K562 (cell line): ENCODE results near the gene GRIA4. TPM values are rescaled to one million over a fixed set of nuclear protein-coding genes. Genes with fewer than 3 reads are reported as not detected.

Experiments used
- ATAC-seq: fragments of 200-7000 bp; cut with Tn5 transposase; 3 replicates; pipeline ENCODE4 v1.9.1; 2020; ENCODE audit warnings: moderate library complexity
- BruUV-seq: library from RNA; stranded (reverse); fragments of 400-500 nt; replicated peaks from 2 replicates; lab custom pipeline; 2021; lab: Mats Ljungman, UMichigan
- CTCF ChIA-PET: fragments of 300-600 bp; formaldehyde crosslinking; extraction: SDS; loops from one replicate; lab custom pipeline; 2021; ENCODE audit warnings: low intra/inter-chr PET ratio; lab: Yijun Ruan, JAX
- POLR2A ChIA-PET: fragments of 300-600, 350-650 bp; sonication (Branson Sonifier 250); formaldehyde crosslinking; extraction: SDS; loops from one replicate; lab custom pipeline; 2021; ENCODE audit warnings: antibody characterized with exemption, inconsistent platforms; lab: Yijun Ruan, JAX
- DNase-seq, 4 experiments: peaks; one replicate each; pipeline versions ENCODE4 v3.0.0 to v3.0.0-alpha.2; 2011 to 2018; ENCODE audit warnings: low spot score in 3 of 4, mixed read lengths in 3 of 4; ENCODE audit errors: extremely low read depth in 1 of 4
- FAIRE-seq: peaks from 2 replicates; lab custom pipeline; 2011; peaks lifted over from hg19 to GRCh38; lab: Jason Lieb, UNC
- H2AFZ ChIP-seq: 2 replicates; pipeline ENCODE4 v1.6.0; 2011; ENCODE audit warnings: low read depth, low read length, control low read depth, inconsistent platforms
- H3K27ac ChIP-seq: fragments of 200-600 bp; 3 replicates; pipeline ENCODE4 v1.8.0; 2011; ENCODE audit warnings: low read depth, mild to moderate bottlenecking, control low read depth, inconsistent platforms, low read length, moderate library complexity, mixed read lengths; ENCODE audit errors: extremely low read depth
- H3K27me3 ChIP-seq, 2 experiments: fragments of 300-600 bp in 1 of 2; 2 replicates in 1 of 2; 3 replicates in 1 of 2; pipeline versions ENCODE4 v1.6.0 to v1.8.0; 2011; ENCODE audit warnings: inconsistent platforms in 2 of 2, low read length in 2 of 2, mild to moderate bottlenecking in 1 of 2, mixed read lengths in 1 of 2, moderate library complexity in 1 of 2; ENCODE audit not compliant: control insufficient read depth in 2 of 2, insufficient read depth in 2 of 2
- H3K36me3 ChIP-seq: fragments of 300-600 bp; 3 replicates; pipeline ENCODE4 v1.8.0; 2011; ENCODE audit warnings: mild to moderate bottlenecking, low read length, inconsistent platforms; ENCODE audit not compliant: control insufficient read depth, insufficient read depth
- H3K4me1 ChIP-seq, 2 experiments: fragments of 200-600 bp in 1 of 2; replicated peaks in 1 of 2; 2 replicates in 1 of 2; 3 replicates in 1 of 2; pipeline versions ENCODE4 v1.5.1 to v1.8.0; 2011; ENCODE audit warnings: inconsistent platforms in 2 of 2, low read length in 2 of 2, mild to moderate bottlenecking in 1 of 2, mixed read lengths in 1 of 2, moderate library complexity in 1 of 2; ENCODE audit not compliant: control insufficient read depth in 2 of 2, insufficient read depth in 2 of 2
- H3K4me2 ChIP-seq: 2 replicates; pipeline ENCODE4 v1.6.1; 2011; ENCODE audit warnings: low read length, control low read depth, inconsistent platforms, mixed read lengths; ENCODE audit not compliant: insufficient read depth
- H3K4me3 ChIP-seq: fragments of 200-600 bp; sonication (generic), shearing (Covaris generic); 2 replicates; pipeline ENCODE4 v1.5.1; 2016; ENCODE audit warnings: control low read depth, inconsistent platforms
- H3K79me2 ChIP-seq: fragments of 200-600 bp; 3 replicates; pipeline ENCODE4 v1.8.0; 2011; ENCODE audit warnings: low read length, inconsistent platforms; ENCODE audit not compliant: control insufficient read depth, insufficient read depth
- H3K9ac ChIP-seq, 2 experiments: 2 replicates each; pipeline versions ENCODE4 v1.6.0 to v1.6.1; 2011; ENCODE audit warnings: low read depth in 2 of 2, low read length in 2 of 2, control low read depth in 1 of 2, inconsistent platforms in 1 of 2, mild to moderate bottlenecking in 1 of 2, mixed read lengths in 1 of 2; ENCODE audit not compliant: insufficient read depth in 1 of 2
- H3K9me1 ChIP-seq: one replicate; pipeline ENCODE4 v1.6.0; 2011; ENCODE audit warnings: inconsistent platforms, mild to moderate bottlenecking, low read length, moderate library complexity; ENCODE audit not compliant: control insufficient read depth, insufficient read depth
- H3K9me3 ChIP-seq: replicated peaks from 2 replicates; pipeline ENCODE4 v1.5.1; 2011; ENCODE audit warnings: low read depth, low read length, inconsistent platforms; ENCODE audit not compliant: control insufficient read depth, insufficient read depth
- H4K20me1 ChIP-seq: replicated peaks from 2 replicates; pipeline ENCODE4 v1.6.1; 2011; ENCODE audit warnings: low read length, inconsistent platforms, mixed read lengths; ENCODE audit not compliant: control insufficient read depth, insufficient read depth
- CCNT2 ChIP-seq: IDR thresholded peaks from 2 replicates; pipeline ENCODE4 v1.6.1; 2011; ENCODE audit warnings: borderline replicate concordance, low read depth, mild to moderate bottlenecking, moderate library complexity, mixed read lengths, low read length; ENCODE audit not compliant: insufficient read length; ENCODE audit errors: extremely low read depth
- CTBP1 ChIP-seq: fragments of 450-650 bp; IDR thresholded peaks from 2 replicates; pipeline ENCODE4 v1.6.1; 2016; ENCODE audit warnings: borderline replicate concordance
- PHTF2 ChIP-seq: fragments of 250-450 bp; sonication (Bioruptor Pico); IDR thresholded peaks from 2 replicates; pipeline ENCODE4 v1.5.0; 2021; ENCODE audit warnings: mild to moderate bottlenecking
- RAD21 ChIP-seq, 2 experiments: fragments of 250-450 bp in 1 of 2; fragments of 450-650 bp in 1 of 2; sonication (Bioruptor Pico) in 1 of 2; formaldehyde crosslinking in 1 of 2; IDR thresholded peaks in 1 of 2; conservative IDR thresholded peaks in 1 of 2; 2 replicates each; pipeline versions ENCODE4 v1.4.0 to v1.8.0; 2020 to 2022; ENCODE audit warnings: mild to moderate bottlenecking in 2 of 2, moderate library complexity in 1 of 2
- ZNF766 ChIP-seq: fragments of 200-800 bp; sonication (Bioruptor generic); conservative IDR thresholded peaks from 2 replicates; pipeline ENCODE4 v1.6.1; 2016; ENCODE audit warnings: missing genetic modification characterization, missing compliant biosample characterization
- WGBS: fragments of 100-300 bp; shearing (Covaris generic); methylation state at CpG from one replicate; pipeline ENCODE4 v1.1.6; 2016; ENCODE audit warnings: low coverage, mixed read lengths; ENCODE audit not compliant: insufficient coverage; ENCODE audit errors: missing lambda C conversion rate; 5-methylcytosine and 5-hydroxymethylcytosine counted together
- in situ Hi-C: fragments of 300-500 bp; cut with MboI; formaldehyde crosslinking; loops from 4 replicates; pipeline ENCODE4 v1.15.0; 2018; ENCODE audit warnings: inconsistent platforms, mixed read lengths
- intact Hi-C: fragments of 100-400 bp; cut with micrococcal nuclease; formaldehyde crosslinking; loops from 2 replicates; pipeline ENCODE4 v1.14.2; 2022
- polyA plus RNA-seq, 8 experiments: library from polyadenylated mRNA; depleted of rRNA in 4 of 8; stranded (reverse) in 5 of 8; unstranded in 3 of 8; fragments of >200 nt; fragmentation: Nextera tagmentation in 2 of 8; fragmentation: Illumina TruSeq in 1 of 8; extraction: Ambion mirVana in 2 of 8; extraction: Trizol in 1 of 8; gene quantifications; 2 replicates each; pipeline versions ENCODE4 v1.2.1 to v1.2.3, GENCODE V29; 2011 to 2014; ENCODE audit warnings: inconsistent platforms in 1 of 8, missing spikeins in 1 of 8
- total RNA-seq, 7 experiments: library from RNA; depleted of rRNA in 6 of 7; stranded (reverse); fragments of >200 nt in 6 of 7; fragmentation: Illumina TruSeq in 2 of 7; extraction: Trizol in 2 of 7; gene quantifications; 2 replicates each; pipeline versions ENCODE4 v1.2.1 to v1.2.3, GENCODE V29; 2011 to 2021; ENCODE audit warnings: low replicate concordance in 1 of 7
- TF ChIP-seq, protein P1 (sequence below): sonication (generic); formaldehyde crosslinking; IDR thresholded peaks from 2 replicates; pipeline ENCODE4 v1.8.0; 2023; ENCODE audit warnings: mild to moderate bottlenecking, missing genetic modification reagents
- TF ChIP-seq, protein P2 (sequence below), 3 experiments: fragments of 200-800 bp in 1 of 3; fragments of 250-450 bp in 1 of 3; fragments of 450-650 bp in 1 of 3; sonication (Bioruptor Pico) in 1 of 3; sonication (Bioruptor generic) in 1 of 3; formaldehyde crosslinking in 1 of 3; IDR thresholded peaks; 2 replicates each; pipeline versions ENCODE4 v1.6.1 to v1.8.0; 2016 to 2022; ENCODE audit warnings: mild to moderate bottlenecking in 2 of 3, missing genetic modification characterization in 2 of 3, missing compliant biosample characterization in 1 of 3, moderate library complexity in 1 of 3

GRIA4 gene
- total and polyA plus RNA-seq, 9 of the 15 experiments (the other 6 are each of a cell fraction or from before 2014, with no cell fraction given), result not detected

DNA sequence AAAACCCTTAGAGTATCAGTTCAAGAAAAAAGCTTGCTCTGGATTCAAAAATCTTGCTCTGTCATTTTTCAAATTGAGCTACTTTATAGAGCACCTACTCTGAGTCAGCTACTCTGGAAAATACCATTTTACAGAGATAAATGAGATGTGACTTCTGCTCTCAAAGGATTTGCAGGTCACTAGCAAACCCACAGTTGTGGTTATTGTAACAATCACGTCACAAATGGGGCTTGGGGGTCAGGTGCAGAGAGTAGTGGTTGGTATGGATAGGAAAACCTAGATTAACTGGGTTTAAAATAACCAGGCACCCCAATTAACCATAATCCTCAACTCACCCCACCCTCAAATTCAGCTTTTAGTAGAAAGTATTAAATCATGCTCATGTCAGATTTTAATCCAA is 359.9 kb downstream of the GRIA4 start:
- H3K36me3 ChIP-seq, result no peaks in the 10 kb centered on the region
- no peaks in the 10 kb centered on the region for H4K20me1 ChIP-seq
- intact Hi-C loops, result no loop called here
- no peaks in the 10 kb centered on the region for H3K9me3 ChIP-seq
- TF ChIP-seq CTBP1, result no peak
- no peak for TF ChIP-seq RAD21 (CRISPR knock-in tag; conservative IDR thresholded peaks at IDR 0.05 in 1 of 2, IDR thresholded peaks at IDR 0.05 in 1 of 2)
- TF ChIP-seq ZNF766, result no peak
- no peak for TF ChIP-seq PHTF2 (CRISPR knock-in tag)
- TF ChIP-seq, protein P1, sequence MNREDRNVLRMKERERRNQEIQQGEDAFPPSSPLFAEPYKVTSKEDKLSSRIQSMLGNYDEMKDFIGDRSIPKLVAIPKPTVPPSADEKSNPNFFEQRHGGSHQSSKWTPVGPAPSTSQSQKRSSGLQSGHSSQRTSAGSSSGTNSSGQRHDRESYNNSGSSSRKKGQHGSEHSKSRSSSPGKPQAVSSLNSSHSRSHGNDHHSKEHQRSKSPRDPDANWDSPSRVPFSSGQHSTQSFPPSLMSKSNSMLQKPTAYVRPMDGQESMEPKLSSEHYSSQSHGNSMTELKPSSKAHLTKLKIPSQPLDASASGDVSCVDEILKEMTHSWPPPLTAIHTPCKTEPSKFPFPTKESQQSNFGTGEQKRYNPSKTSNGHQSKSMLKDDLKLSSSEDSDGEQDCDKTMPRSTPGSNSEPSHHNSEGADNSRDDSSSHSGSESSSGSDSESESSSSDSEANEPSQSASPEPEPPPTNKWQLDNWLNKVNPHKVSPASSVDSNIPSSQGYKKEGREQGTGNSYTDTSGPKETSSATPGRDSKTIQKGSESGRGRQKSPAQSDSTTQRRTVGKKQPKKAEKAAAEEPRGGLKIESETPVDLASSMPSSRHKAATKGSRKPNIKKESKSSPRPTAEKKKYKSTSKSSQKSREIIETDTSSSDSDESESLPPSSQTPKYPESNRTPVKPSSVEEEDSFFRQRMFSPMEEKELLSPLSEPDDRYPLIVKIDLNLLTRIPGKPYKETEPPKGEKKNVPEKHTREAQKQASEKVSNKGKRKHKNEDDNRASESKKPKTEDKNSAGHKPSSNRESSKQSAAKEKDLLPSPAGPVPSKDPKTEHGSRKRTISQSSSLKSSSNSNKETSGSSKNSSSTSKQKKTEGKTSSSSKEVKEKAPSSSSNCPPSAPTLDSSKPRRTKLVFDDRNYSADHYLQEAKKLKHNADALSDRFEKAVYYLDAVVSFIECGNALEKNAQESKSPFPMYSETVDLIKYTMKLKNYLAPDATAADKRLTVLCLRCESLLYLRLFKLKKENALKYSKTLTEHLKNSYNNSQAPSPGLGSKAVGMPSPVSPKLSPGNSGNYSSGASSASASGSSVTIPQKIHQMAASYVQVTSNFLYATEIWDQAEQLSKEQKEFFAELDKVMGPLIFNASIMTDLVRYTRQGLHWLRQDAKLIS, result no peak
- TF ChIP-seq CCNT2, result no peak
- TF ChIP-seq, protein P2, sequence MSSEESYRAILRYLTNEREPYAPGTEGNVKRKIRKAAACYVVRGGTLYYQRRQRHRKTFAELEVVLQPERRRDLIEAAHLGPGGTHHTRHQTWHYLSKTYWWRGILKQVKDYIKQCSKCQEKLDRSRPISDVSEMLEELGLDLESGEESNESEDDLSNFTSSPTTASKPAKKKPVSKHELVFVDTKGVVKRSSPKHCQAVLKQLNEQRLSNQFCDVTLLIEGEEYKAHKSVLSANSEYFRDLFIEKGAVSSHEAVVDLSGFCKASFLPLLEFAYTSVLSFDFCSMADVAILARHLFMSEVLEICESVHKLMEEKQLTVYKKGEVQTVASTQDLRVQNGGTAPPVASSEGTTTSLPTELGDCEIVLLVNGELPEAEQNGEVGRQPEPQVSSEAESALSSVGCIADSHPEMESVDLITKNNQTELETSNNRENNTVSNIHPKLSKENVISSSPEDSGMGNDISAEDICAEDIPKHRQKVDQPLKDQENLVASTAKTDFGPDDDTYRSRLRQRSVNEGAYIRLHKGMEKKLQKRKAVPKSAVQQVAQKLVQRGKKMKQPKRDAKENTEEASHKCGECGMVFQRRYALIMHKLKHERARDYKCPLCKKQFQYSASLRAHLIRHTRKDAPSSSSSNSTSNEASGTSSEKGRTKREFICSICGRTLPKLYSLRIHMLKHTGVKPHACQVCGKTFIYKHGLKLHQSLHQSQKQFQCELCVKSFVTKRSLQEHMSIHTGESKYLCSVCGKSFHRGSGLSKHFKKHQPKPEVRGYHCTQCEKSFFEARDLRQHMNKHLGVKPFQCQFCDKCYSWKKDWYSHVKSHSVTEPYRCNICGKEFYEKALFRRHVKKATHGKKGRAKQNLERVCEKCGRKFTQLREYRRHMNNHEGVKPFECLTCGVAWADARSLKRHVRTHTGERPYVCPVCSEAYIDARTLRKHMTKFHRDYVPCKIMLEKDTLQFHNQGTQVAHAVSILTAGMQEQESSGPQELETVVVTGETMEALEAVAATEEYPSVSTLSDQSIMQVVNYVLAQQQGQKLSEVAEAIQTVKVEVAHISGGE (CRISPR knock-in tag; IDR thresholded peaks at IDR 0.05), result no peak
- no peaks in the 10 kb centered on the region for H3K9me1 ChIP-seq
- no peaks in the 10 kb centered on the region for H3K4me1 ChIP-seq
- H3K9ac ChIP-seq, result no peak overlapping the region
- ChIA-PET POLR2A (interaction anchor here (1.5 kb wide), 1 partner anchor 10 kb away, joined by 3 read pairs; no protein-coding TSS in a partner anchor), CTCF (no interaction called here)
- no peak for FAIRE-seq
- no peaks in the 10 kb centered on the region for H3K27me3 ChIP-seq
- BruUV-seq, result no TSS peak
- no peak for DNase-seq
- H3K4me2 ChIP-seq, result no peak overlapping the region
- H3K4me3 ChIP-seq, result no peak overlapping the region
- H2AFZ ChIP-seq, result no peak overlapping the region
- H3K79me2 ChIP-seq, result no peaks in the 10 kb centered on the region
- WGBS, result 0% methylated on average over 1 of the region's 1 CpG
- no peak overlapping the region for H3K27ac ChIP-seq
- no peak for ATAC-seq
- in situ Hi-C loops, result no loop called here
